K562 (cell line): ENCODE results near the gene ERVMER34-1. TPM values are rescaled to one million over a fixed set of nuclear protein-coding genes. Genes with fewer than 3 reads are reported as not detected.

ENCODE experiments used
- ATAC-seq: fragments of 200-7000 bp; cut with Tn5 transposase; 3 replicates; pipeline ENCODE4 v1.9.1; 2020; ENCODE audit warnings: moderate library complexity
- BruUV-seq: library from RNA; stranded (reverse); fragments of 400-500 nt; replicated peaks from 2 replicates; lab custom pipeline; 2021; lab: Mats Ljungman, UMichigan
- CTCF ChIA-PET: fragments of 300-600 bp; formaldehyde crosslinking; extraction: SDS; loops from one replicate; lab custom pipeline; 2021; ENCODE audit warnings: low intra/inter-chr PET ratio; lab: Yijun Ruan, JAX
- POLR2A ChIA-PET: fragments of 300-600, 350-650 bp; sonication (Branson Sonifier 250); formaldehyde crosslinking; extraction: SDS; loops from one replicate; lab custom pipeline; 2021; ENCODE audit warnings: antibody characterized with exemption, inconsistent platforms; lab: Yijun Ruan, JAX
- DNase-seq, 4 experiments: peaks; one replicate each; pipeline versions ENCODE4 v3.0.0 to v3.0.0-alpha.2; 2011 to 2018; ENCODE audit warnings: low spot score in 3 of 4, mixed read lengths in 3 of 4; ENCODE audit errors: extremely low read depth in 1 of 4
- FAIRE-seq: peaks from 2 replicates; lab custom pipeline; 2011; peaks lifted over from hg19 to GRCh38; lab: Jason Lieb, UNC
- H2AFZ ChIP-seq: 2 replicates; pipeline ENCODE4 v1.6.0; 2011; ENCODE audit warnings: low read depth, low read length, control low read depth, inconsistent platforms
- H3K27ac ChIP-seq: fragments of 200-600 bp; 3 replicates; pipeline ENCODE4 v1.8.0; 2011; ENCODE audit warnings: low read depth, mild to moderate bottlenecking, control low read depth, inconsistent platforms, low read length, moderate library complexity, mixed read lengths; ENCODE audit errors: extremely low read depth
- H3K27me3 ChIP-seq, 2 experiments: fragments of 300-600 bp in 1 of 2; 2 replicates in 1 of 2; 3 replicates in 1 of 2; pipeline versions ENCODE4 v1.6.0 to v1.8.0; 2011; ENCODE audit warnings: inconsistent platforms in 2 of 2, low read length in 2 of 2, mild to moderate bottlenecking in 1 of 2, mixed read lengths in 1 of 2, moderate library complexity in 1 of 2; ENCODE audit not compliant: control insufficient read depth in 2 of 2, insufficient read depth in 2 of 2
- H3K36me3 ChIP-seq: fragments of 300-600 bp; 3 replicates; pipeline ENCODE4 v1.8.0; 2011; ENCODE audit warnings: mild to moderate bottlenecking, low read length, inconsistent platforms; ENCODE audit not compliant: control insufficient read depth, insufficient read depth
- H3K4me1 ChIP-seq, 2 experiments: fragments of 200-600 bp in 1 of 2; replicated peaks in 1 of 2; 2 replicates in 1 of 2; 3 replicates in 1 of 2; pipeline versions ENCODE4 v1.5.1 to v1.8.0; 2011; ENCODE audit warnings: inconsistent platforms in 2 of 2, low read length in 2 of 2, mild to moderate bottlenecking in 1 of 2, mixed read lengths in 1 of 2, moderate library complexity in 1 of 2; ENCODE audit not compliant: control insufficient read depth in 2 of 2, insufficient read depth in 2 of 2
- H3K4me2 ChIP-seq: 2 replicates; pipeline ENCODE4 v1.6.1; 2011; ENCODE audit warnings: low read length, control low read depth, inconsistent platforms, mixed read lengths; ENCODE audit not compliant: insufficient read depth
- H3K4me3 ChIP-seq: fragments of 200-600 bp; sonication (generic), shearing (Covaris generic); 2 replicates; pipeline ENCODE4 v1.5.1; 2016; ENCODE audit warnings: control low read depth, inconsistent platforms
- H3K79me2 ChIP-seq: fragments of 200-600 bp; 3 replicates; pipeline ENCODE4 v1.8.0; 2011; ENCODE audit warnings: low read length, inconsistent platforms; ENCODE audit not compliant: control insufficient read depth, insufficient read depth
- H3K9ac ChIP-seq, 2 experiments: 2 replicates each; pipeline versions ENCODE4 v1.6.0 to v1.6.1; 2011; ENCODE audit warnings: low read depth in 2 of 2, low read length in 2 of 2, control low read depth in 1 of 2, inconsistent platforms in 1 of 2, mild to moderate bottlenecking in 1 of 2, mixed read lengths in 1 of 2; ENCODE audit not compliant: insufficient read depth in 1 of 2
- H3K9me1 ChIP-seq: one replicate; pipeline ENCODE4 v1.6.0; 2011; ENCODE audit warnings: inconsistent platforms, mild to moderate bottlenecking, low read length, moderate library complexity; ENCODE audit not compliant: control insufficient read depth, insufficient read depth
- H3K9me3 ChIP-seq: replicated peaks from 2 replicates; pipeline ENCODE4 v1.5.1; 2011; ENCODE audit warnings: low read depth, low read length, inconsistent platforms; ENCODE audit not compliant: control insufficient read depth, insufficient read depth
- H4K20me1 ChIP-seq: replicated peaks from 2 replicates; pipeline ENCODE4 v1.6.1; 2011; ENCODE audit warnings: low read length, inconsistent platforms, mixed read lengths; ENCODE audit not compliant: control insufficient read depth, insufficient read depth
- POLR3G ChIP-seq: IDR thresholded peaks from 2 replicates; pipeline ENCODE4 v1.6.1; 2011; ENCODE audit not compliant: insufficient read length, insufficient replicate concordance; ENCODE audit errors: extremely low read depth
- VEZF1 ChIP-seq: fragments of 200-800 bp; sonication (Bioruptor generic); IDR thresholded peaks from 2 replicates; pipeline ENCODE4 v1.6.1; 2017; ENCODE audit warnings: missing genetic modification characterization, missing compliant biosample characterization
- ZNF174 ChIP-seq: fragments of 250-450 bp; sonication (Bioruptor Pico); IDR thresholded peaks from 2 replicates; pipeline ENCODE4 v1.4.0; 2020; ENCODE audit warnings: mild to moderate bottlenecking
- ZNF212 ChIP-seq: fragments of 450-650 bp; formaldehyde crosslinking; IDR thresholded peaks from 2 replicates; pipeline ENCODE4 v1.4.0; 2020; ENCODE audit warnings: mild to moderate bottlenecking
- ZNF239 ChIP-seq: fragments of 250-450 bp; sonication (Bioruptor Pico); IDR thresholded peaks from 2 replicates; pipeline ENCODE4 v1.4.0; 2020; ENCODE audit warnings: mild to moderate bottlenecking
- ZNF3 ChIP-seq: fragments of 250-450 bp; sonication (Bioruptor Pico); IDR thresholded peaks from 2 replicates; pipeline ENCODE4 v1.5.0; 2021; ENCODE audit warnings: mild to moderate bottlenecking, moderate library complexity
- ZNF324 ChIP-seq: fragments of 250-450 bp; sonication (Bioruptor Pico); IDR thresholded peaks from 2 replicates; pipeline ENCODE4 v1.4.0; 2020; ENCODE audit warnings: mild to moderate bottlenecking
- WGBS: fragments of 100-300 bp; shearing (Covaris generic); methylation state at CpG from one replicate; pipeline ENCODE4 v1.1.6; 2016; ENCODE audit warnings: low coverage, mixed read lengths; ENCODE audit not compliant: insufficient coverage; ENCODE audit errors: missing lambda C conversion rate; 5-methylcytosine and 5-hydroxymethylcytosine counted together
- in situ Hi-C: fragments of 300-500 bp; cut with MboI; formaldehyde crosslinking; loops from 4 replicates; pipeline ENCODE4 v1.15.0; 2018; ENCODE audit warnings: inconsistent platforms, mixed read lengths
- intact Hi-C: fragments of 100-400 bp; cut with micrococcal nuclease; formaldehyde crosslinking; loops from 2 replicates; pipeline ENCODE4 v1.14.2; 2022
- polyA plus RNA-seq, 8 experiments: library from polyadenylated mRNA; depleted of rRNA in 4 of 8; stranded (reverse) in 5 of 8; unstranded in 3 of 8; fragments of >200 nt; fragmentation: Nextera tagmentation in 2 of 8; fragmentation: Illumina TruSeq in 1 of 8; extraction: Ambion mirVana in 2 of 8; extraction: Trizol in 1 of 8; gene quantifications; 2 replicates each; pipeline versions ENCODE4 v1.2.1 to v1.2.3, GENCODE V29; 2011 to 2014; ENCODE audit warnings: inconsistent platforms in 1 of 8, missing spikeins in 1 of 8
- total RNA-seq, 7 experiments: library from RNA; depleted of rRNA in 6 of 7; stranded (reverse); fragments of >200 nt in 6 of 7; fragmentation: Illumina TruSeq in 2 of 7; extraction: Trizol in 2 of 7; gene quantifications; 2 replicates each; pipeline versions ENCODE4 v1.2.1 to v1.2.3, GENCODE V29; 2011 to 2021; ENCODE audit warnings: low replicate concordance in 1 of 7

Gene ERVMER34-1
- total and polyA plus RNA-seq, 9 of the 15 experiments (the other 6 are each of a cell fraction or from before 2014, with no cell fraction given) = 0.04 to 0.57 (median 0.25) TPM

GRCh38 chr4:52715914-52716313 lies 35.3 kb downstream of the ERVMER34-1 start:
- Histone ChIP-seq H3K9me1 (no peaks in the 10 kb centered on the region), H3K9ac (peak overlapping the region in 1 of 2 experiments; percentile 96; a peak in 1 of 4 replicates), H3K9me3 (no peaks in the 10 kb centered on the region), H3K27me3 (no peaks in the 10 kb centered on the region), H3K36me3 (peaks cover 71% of the 10 kb centered on the region), H3K27ac (peak overlapping the region; percentile 93; the same call in 1 of the 3 replicates), H3K4me3 (no peak overlapping the region), H3K4me2 (no peak overlapping the region), H2AFZ (no peak overlapping the region), H3K4me1 (peaks cover 4 to 18% of the 10 kb centered on the region in 2 experiments; a peak in 4 of 5 replicates), H3K79me2 (peaks cover 41% of the 10 kb centered on the region), H4K20me1 (no peaks in the 10 kb centered on the region)
- in situ Hi-C loops = no loop called here
- intact Hi-C loops = no loop called here
- no peak for ATAC-seq
- ChIA-PET POLR2A (no interaction called here), CTCF (no interaction called here)
- BruUV-seq = no TSS peak
- FAIRE-seq = no peak
- no peak for DNase-seq
- WGBS = 88% methylated on average over 3 of the region's 3 CpGs
- TF ChIP-seq ZNF239 (CRISPR knock-in tag) = no peak
- TF ChIP-seq POLR3G = no peak
- no peak for TF ChIP-seq VEZF1 (CRISPR knock-in tag)
- no peak for TF ChIP-seq ZNF324 (CRISPR knock-in tag)
- TF ChIP-seq ZNF3 = no peak
- no peak for TF ChIP-seq ZNF174 (CRISPR knock-in tag)
- no peak for TF ChIP-seq ZNF212 (CRISPR knock-in tag)
